HEK293T (cell line): Measurements from ENCODE around the gene CENATAC.

Experiments
- ARNT ChIP-seq: fragments of 450-650 bp; IDR thresholded peaks from 2 replicates; pipeline ENCODE4 v1.6.1; 2017; ENCODE audit warnings: mild to moderate bottlenecking
- BHLHE40 ChIP-seq: fragments of 450-650 bp; IDR thresholded peaks from 2 replicates; pipeline ENCODE4 v1.6.1; 2016; ENCODE audit warnings: mild to moderate bottlenecking, moderate library complexity, borderline replicate concordance
- FOXA1 ChIP-seq: fragments of 450-650 bp; IDR thresholded peaks from 2 replicates; pipeline ENCODE4 v1.6.1; 2016; ENCODE audit warnings: mild to moderate bottlenecking
- FOXK2 ChIP-seq: fragments of 450-650 bp; IDR thresholded peaks from 2 replicates; pipeline ENCODE4 v1.6.1; 2016; ENCODE audit warnings: mild to moderate bottlenecking
- FOXM1 ChIP-seq: fragments of 450-650 bp; IDR thresholded peaks from 2 replicates; pipeline ENCODE4 v1.6.1; 2017; ENCODE audit warnings: mild to moderate bottlenecking, borderline replicate concordance
- HDGF ChIP-seq: fragments of 450-650 bp; IDR thresholded peaks from 2 replicates; pipeline ENCODE4 v1.6.1; 2017; ENCODE audit warnings: antibody characterized with exemption, borderline replicate concordance
- L3MBTL2 ChIP-seq: fragments of 450-650 bp; conservative IDR thresholded peaks from 2 replicates; pipeline ENCODE4 v1.6.1; 2016; ENCODE audit warnings: mild to moderate bottlenecking
- SP1 ChIP-seq: fragments of 450-650 bp; IDR thresholded peaks from 2 replicates; pipeline ENCODE4 v1.6.1; 2017
- SUZ12 ChIP-seq: fragments of 450-650 bp; IDR thresholded peaks from 2 replicates; pipeline ENCODE4 v1.6.1; 2016; ENCODE audit warnings: mild to moderate bottlenecking
- TARDBP ChIP-seq: fragments of 450-650 bp; IDR thresholded peaks from 2 replicates; pipeline ENCODE4 v1.6.1; 2016
- TF ChIP-seq, protein P1 (sequence below): fragments of 450-650 bp; IDR thresholded peaks from 2 replicates; pipeline ENCODE4 v1.6.1; 2016

- no peak for TF ChIP-seq SUZ12
- TF ChIP-seq HDGF: no peak
- TF ChIP-seq TARDBP: no peak
- no peak for TF ChIP-seq ARNT
- no peak for TF ChIP-seq SP1
- no peak for TF ChIP-seq FOXM1
- no peak for TF ChIP-seq L3MBTL2
- TF ChIP-seq FOXA1: no peak
- TF ChIP-seq FOXK2: no peak
- TF ChIP-seq, protein P1, sequence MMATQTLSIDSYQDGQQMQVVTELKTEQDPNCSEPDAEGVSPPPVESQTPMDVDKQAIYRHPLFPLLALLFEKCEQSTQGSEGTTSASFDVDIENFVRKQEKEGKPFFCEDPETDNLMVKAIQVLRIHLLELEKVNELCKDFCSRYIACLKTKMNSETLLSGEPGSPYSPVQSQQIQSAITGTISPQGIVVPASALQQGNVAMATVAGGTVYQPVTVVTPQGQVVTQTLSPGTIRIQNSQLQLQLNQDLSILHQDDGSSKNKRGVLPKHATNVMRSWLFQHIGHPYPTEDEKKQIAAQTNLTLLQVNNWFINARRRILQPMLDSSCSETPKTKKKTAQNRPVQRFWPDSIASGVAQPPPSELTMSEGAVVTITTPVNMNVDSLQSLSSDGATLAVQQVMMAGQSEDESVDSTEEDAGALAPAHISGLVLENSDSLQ: no peak
- TF ChIP-seq BHLHE40: no peak
Measured at GRCh38 chr11:118956094-118956846, 41.7 kb upstream of the CENATAC start, which contains the start of gene UPK2.
